Activated naive CD4-positive, alpha-beta T cell treated with anti-CD3 and anti-CD28 coated beads for 36 hours (primary cell): Measurements from ENCODE around the gene OR4X1. TPM values are rescaled to one million over a fixed set of nuclear protein-coding genes. Genes with fewer than 3 reads are reported as not detected.
A peak's percentile ranks its signal among the peaks of the same experiment; 100 is the strongest.
"Not testable (repeated sequence)": the region's sequence is repeated elsewhere in the genome, so short reads cannot be mapped to it uniquely, and the experiment has no call there.

Source experiments
- CTCF ChIA-PET: fragments of 350-600 bp; sonication (Branson Sonifier 250); formaldehyde crosslinking; loops from one replicate; lab custom pipeline; 2021; ENCODE audit warnings: antibody characterized with exemption; lab: Charles Lee
- DNase-seq: peaks from one replicate; pipeline ENCODE4 v3.0.0-alpha.2; 2020
- H3K27ac Mint-ChIP-seq: one replicate; pipeline ENCODE4 v1.8.0; 2021; ENCODE audit warnings: mild to moderate bottlenecking, mixed read lengths
- H3K27me3 Mint-ChIP-seq: one replicate; pipeline ENCODE4 v1.8.0; 2021; ENCODE audit warnings: low read depth, mixed read lengths
- H3K36me3 Mint-ChIP-seq: one replicate; pipeline ENCODE4 v1.8.0; 2021; ENCODE audit warnings: low read depth, mixed read lengths
- H3K4me1 Mint-ChIP-seq: one replicate; pipeline ENCODE4 v1.8.0; 2021; ENCODE audit warnings: low read depth, mixed read lengths
- H3K4me3 Mint-ChIP-seq: one replicate; pipeline ENCODE4 v1.8.0; 2021; ENCODE audit warnings: mild to moderate bottlenecking, moderate library complexity, mixed read lengths
- H3K9me3 Mint-ChIP-seq: one replicate; pipeline ENCODE4 v1.8.0; 2021; ENCODE audit warnings: mixed read lengths
- intact Hi-C: fragments of 100-400 bp; cut with micrococcal nuclease; formaldehyde crosslinking; loops from one replicate; pipeline ENCODE4 v1.15.1; 2023
- total RNA-seq, 2 experiments: library from RNA; stranded (reverse); gene quantifications; one replicate each; pipeline ENCODE4 v1.2.3, GENCODE V29; 2021

OR4X1 gene, protein sequence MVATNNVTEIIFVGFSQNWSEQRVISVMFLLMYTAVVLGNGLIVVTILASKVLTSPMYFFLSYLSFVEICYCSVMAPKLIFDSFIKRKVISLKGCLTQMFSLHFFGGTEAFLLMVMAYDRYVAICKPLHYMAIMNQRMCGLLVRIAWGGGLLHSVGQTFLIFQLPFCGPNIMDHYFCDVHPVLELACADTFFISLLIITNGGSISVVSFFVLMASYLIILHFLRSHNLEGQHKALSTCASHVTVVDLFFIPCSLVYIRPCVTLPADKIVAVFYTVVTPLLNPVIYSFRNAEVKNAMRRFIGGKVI
- total RNA-seq, result not detected

GRCh38 chr11:48263423-48263911 is at the start of gene OR4X1:
Gene OR4X1 (plus strand): TSS chr11:48263861. CDS start chr11:48263861, 0 bp downstream.
- DNase-seq, result no peak
- Mint-ChIP-seq H3K36me3 (no peaks in the 10 kb centered on the region), H3K27me3 (peaks cover 2% of the 10 kb centered on the region), H3K4me3 (no peak within 1 kb of the TSS), H3K9me3 (no peaks in the 10 kb centered on the region), H3K27ac (no peak within 1 kb of the TSS), H3K4me1 (no peaks in the 10 kb centered on the region)
- CTCF ChIA-PET, result no interaction called here
- intact Hi-C loops, result no loop called here

DNA sequence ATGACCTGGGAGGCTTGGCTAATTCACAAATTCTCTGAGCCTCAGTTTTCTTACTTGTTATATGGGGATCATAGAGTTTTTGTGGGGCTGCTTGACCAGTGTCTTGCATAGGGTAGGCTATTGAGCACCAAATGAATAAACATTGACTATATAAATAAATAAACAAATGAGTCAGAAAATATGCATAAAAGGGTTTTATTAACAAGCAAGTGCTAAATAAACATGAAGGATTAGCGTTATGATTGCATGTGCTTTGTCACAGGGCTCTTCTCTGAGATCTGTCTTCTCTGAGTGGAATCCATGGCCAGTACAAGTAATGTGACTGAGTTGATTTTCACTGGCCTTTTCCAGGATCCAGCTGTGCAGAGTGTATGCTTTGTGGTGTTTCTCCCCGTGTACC is 47.2 kb upstream of the OR4X1 start, which contains the start of gene OR4B1:
Gene OR4B1, plus strand, starts transcription at position 301 of the 400 bp plus-strand sequence. Its CDS starts 0 bp downstream, at position 301.
- H3K4me3 Mint-ChIP-seq, result no peak within 1 kb of the TSS
- no peaks in the 10 kb centered on the region for H3K4me1 Mint-ChIP-seq
- no peaks in the 10 kb centered on the region for H3K36me3 Mint-ChIP-seq
- CTCF ChIA-PET, result no interaction called here
- H3K27me3 Mint-ChIP-seq, result no peaks in the 10 kb centered on the region
- no peak for DNase-seq
- H3K9me3 Mint-ChIP-seq, result no peaks in the 10 kb centered on the region
- intact Hi-C loops, result no loop called here
- H3K27ac Mint-ChIP-seq, result no peak within 1 kb of the TSS

DNA sequence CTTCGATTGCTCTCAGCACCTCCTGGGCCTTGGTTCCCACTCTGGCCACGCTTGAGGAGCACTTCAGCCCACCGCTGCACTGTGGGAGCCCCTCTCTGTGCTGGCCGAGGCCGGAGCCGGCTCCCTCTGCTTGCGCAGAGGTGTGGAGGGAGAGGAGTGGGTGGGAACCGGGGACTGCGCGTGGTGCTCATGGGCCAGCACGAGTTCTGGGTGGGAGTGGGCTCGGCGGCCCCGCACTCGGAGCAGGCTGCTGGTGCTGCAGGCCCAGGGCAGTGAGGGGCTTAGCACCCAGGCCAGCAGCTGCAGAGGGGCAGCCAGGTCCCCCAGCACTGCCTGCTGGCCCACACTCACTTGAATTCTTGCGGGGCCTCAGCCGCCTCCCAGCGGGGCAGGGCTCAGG is 34.9 kb upstream of the OR4X1 start:
- intact Hi-C loops, result no loop called here
- CTCF ChIA-PET, result interaction anchor here (1.2 kb wide), 1 partner anchor 55 kb away, joined by 3 read pairs; no protein-coding TSS in a partner anchor
- Mint-ChIP-seq H3K4me1 (no peaks in the 10 kb centered on the region), H3K36me3 (no peaks in the 10 kb centered on the region), H3K9me3 (peaks cover 5% of the 10 kb centered on the region), H3K4me3 (no peak overlapping the region), H3K27ac (no peak overlapping the region), H3K27me3 (peaks cover 1% of the 10 kb centered on the region)
- DNase-seq, result no peak

DNA sequence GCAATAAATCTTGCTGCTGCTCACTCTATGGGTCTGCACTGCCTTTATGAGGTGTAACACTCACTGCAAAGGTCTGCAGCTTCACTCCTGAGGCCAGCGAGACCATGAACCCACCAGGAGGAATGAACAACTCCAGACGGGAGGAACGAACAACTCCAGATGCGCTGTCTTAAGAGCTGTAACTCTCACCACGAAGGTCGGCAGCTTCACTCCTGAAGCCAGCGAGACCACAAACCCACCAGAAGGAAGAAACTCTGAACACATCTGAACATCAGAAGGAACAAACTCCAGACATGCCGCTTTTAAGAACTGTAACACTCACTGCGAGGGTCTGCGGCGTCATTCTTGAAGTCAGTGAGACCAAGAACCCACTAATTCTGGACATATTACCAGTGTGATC is 33.6 kb upstream of the OR4X1 start:
- intact Hi-C loops, H3K9me3 Mint-ChIP-seq, DNase-seq, H3K27ac Mint-ChIP-seq, H3K36me3 Mint-ChIP-seq, H3K4me1 Mint-ChIP-seq, H3K4me3 Mint-ChIP-seq, H3K27me3 Mint-ChIP-seq: not testable (repeated sequence)
- CTCF ChIA-PET, result interaction anchor here (1.2 kb wide), 1 partner anchor 57 kb away, joined by 3 read pairs; no protein-coding TSS in a partner anchor

- CTCF ChIA-PET, result no interaction called here
- Mint-ChIP-seq H3K27ac (no peak overlapping the region), H3K4me3 (no peak overlapping the region), H3K27me3 (peaks cover 15% of the 10 kb centered on the region), H3K4me1 (no peaks in the 10 kb centered on the region), H3K9me3 (no peaks in the 10 kb centered on the region), H3K36me3 (no peaks in the 10 kb centered on the region)
- intact Hi-C loops, result no loop called here
- no peak for DNase-seq
Observed at GRCh38 chr11:48237727-48238126, 25.9 kb upstream of the OR4X1 start.

DNA sequence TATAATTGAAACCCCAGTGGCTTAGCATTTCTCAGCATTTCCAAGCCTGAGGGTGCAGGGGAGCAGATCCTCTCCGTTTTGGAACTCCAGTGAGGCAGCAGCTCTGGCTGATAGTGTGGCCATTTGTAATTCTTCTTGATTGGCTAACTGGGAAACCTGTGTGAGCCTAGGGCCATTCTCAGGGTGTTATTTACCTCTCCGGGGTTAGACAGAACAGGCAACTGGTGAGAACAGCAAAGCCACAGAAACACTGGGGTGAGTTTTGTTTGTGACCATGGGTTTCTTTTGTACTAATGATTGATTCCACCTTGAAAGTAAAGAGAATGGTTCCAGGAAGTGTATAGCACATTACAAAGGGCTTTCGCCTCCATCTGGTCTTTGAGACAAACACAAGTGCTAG is 21.2 kb upstream of the OR4X1 start:
- H3K9me3 Mint-ChIP-seq, result no peaks in the 10 kb centered on the region
- H3K4me1 Mint-ChIP-seq, result no peaks in the 10 kb centered on the region
- H3K4me3 Mint-ChIP-seq, result no peak overlapping the region
- H3K36me3 Mint-ChIP-seq, result no peaks in the 10 kb centered on the region
- DNase-seq, result no peak
- H3K27ac Mint-ChIP-seq, result no peak overlapping the region
- CTCF ChIA-PET, result no interaction called here
- H3K27me3 Mint-ChIP-seq, result peaks cover 13% of the 10 kb centered on the region
- intact Hi-C loops, result no loop called here

DNA sequence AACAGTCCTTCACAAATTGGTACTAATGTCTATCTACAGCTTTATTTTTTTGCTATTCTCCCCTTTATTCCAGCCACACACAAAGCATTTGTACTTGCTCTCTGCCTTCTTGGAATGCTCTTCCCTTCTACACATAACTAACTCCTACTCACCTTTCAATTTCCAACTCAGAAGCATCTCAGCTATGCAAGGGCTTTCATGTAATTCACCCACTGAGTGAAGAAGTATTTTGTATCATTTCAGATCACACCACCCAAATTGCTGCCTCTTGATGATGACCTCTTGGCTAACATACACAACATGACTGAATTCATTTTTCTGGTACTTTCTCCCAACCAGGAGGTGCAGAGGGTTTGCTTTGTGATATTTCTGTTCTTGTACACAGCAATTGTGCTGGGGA is 18.9 kb upstream of the OR4X1 start, which contains the start of gene OR4X2:
Gene OR4X2, plus strand, starts transcription at position 301 of the 400 bp plus-strand sequence. Its CDS starts 0 bp downstream, at position 301.
- Mint-ChIP-seq H3K36me3 (no peaks in the 10 kb centered on the region), H3K9me3 (peaks cover 5% of the 10 kb centered on the region), H3K27ac (no peak within 1 kb of the TSS), H3K27me3 (peaks cover 11% of the 10 kb centered on the region), H3K4me1 (no peaks in the 10 kb centered on the region), H3K4me3 (no peak within 1 kb of the TSS)
- CTCF ChIA-PET, result no interaction called here
- intact Hi-C loops, result no loop called here
- DNase-seq, result no peak

GRCh38 chr11:48248902-48249301 is 14.8 kb upstream of the OR4X1 start:
- H3K9me3 Mint-ChIP-seq, result peaks cover 5% of the 10 kb centered on the region
- no peak overlapping the region for H3K4me3 Mint-ChIP-seq
- H3K4me1 Mint-ChIP-seq, result no peaks in the 10 kb centered on the region
- H3K27me3 Mint-ChIP-seq, result peaks cover 7% of the 10 kb centered on the region
- no peak for DNase-seq
- intact Hi-C loops, result no loop called here
- CTCF ChIA-PET, result interaction anchor here (0.6 kb wide), 1 partner anchor 1754 kb away, joined by 3 read pairs; no protein-coding TSS in a partner anchor
- H3K27ac Mint-ChIP-seq, result no peak overlapping the region
- H3K36me3 Mint-ChIP-seq, result no peaks in the 10 kb centered on the region

GRCh38 chr11:48261600-48261999 is 2.1 kb upstream of the OR4X1 start:
- H3K27ac Mint-ChIP-seq, result no peak overlapping the region
- no peak for DNase-seq
- no peaks in the 10 kb centered on the region for H3K9me3 Mint-ChIP-seq
- H3K4me3 Mint-ChIP-seq, result no peak overlapping the region
- H3K36me3 Mint-ChIP-seq, result no peaks in the 10 kb centered on the region
- CTCF ChIA-PET, result no interaction called here
- H3K27me3 Mint-ChIP-seq, result peaks cover 7% of the 10 kb centered on the region
- no peaks in the 10 kb centered on the region for H3K4me1 Mint-ChIP-seq
- intact Hi-C loops, result no loop called here

DNA sequence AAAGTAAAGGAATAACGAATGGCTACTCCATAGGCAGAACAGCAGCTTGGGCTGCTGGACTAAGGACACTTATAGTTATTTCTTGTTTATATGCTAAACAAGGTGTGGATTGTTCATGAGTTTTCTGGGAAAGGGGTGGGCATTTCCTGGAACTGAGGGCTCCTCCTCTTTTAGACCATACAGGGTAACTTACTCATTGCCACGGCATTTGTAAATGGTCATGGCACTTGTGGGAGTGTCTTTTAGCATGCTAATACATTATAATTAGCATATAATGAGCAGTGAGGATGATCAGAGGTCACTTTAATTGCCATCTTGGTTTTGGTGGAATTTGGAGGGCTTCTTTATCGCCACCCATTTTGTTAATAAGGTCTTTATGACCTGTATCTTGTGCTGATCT is 7.0 kb downstream of the OR4X1 start:
- Mint-ChIP-seq H3K27ac (no peak overlapping the region), H3K36me3 (no peaks in the 10 kb centered on the region), H3K4me1 (no peaks in the 10 kb centered on the region), H3K27me3 (peaks cover 2% of the 10 kb centered on the region), H3K9me3 (no peaks in the 10 kb centered on the region), H3K4me3 (no peak overlapping the region)
- intact Hi-C loops, result no loop called here
- CTCF ChIA-PET, result no interaction called here
- DNase-seq, result peak; percentile 5

DNA sequence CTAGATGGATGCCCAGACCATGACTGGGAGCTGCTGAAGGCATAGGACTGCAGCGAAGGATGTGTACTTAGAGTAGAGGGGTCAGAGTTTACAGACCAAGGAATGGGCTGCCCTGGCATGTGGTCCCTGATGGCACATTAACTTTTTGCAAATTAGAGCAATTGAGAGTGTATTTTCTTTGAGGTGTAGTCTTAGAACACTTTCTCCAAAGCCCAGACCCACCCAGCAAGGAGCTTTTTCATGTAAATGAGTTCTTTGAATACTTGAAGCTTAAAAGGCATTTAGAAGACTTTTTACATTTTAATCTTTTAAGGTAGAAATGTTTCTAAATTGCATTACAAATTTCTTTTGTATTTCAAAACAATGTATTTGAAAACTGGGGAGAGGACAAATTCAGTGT is 8.9 kb downstream of the OR4X1 start:
- peaks cover 2% of the 10 kb centered on the region for H3K27me3 Mint-ChIP-seq
- H3K4me3 Mint-ChIP-seq, result no peak overlapping the region
- no peak for DNase-seq
- H3K27ac Mint-ChIP-seq, result no peak overlapping the region
- H3K9me3 Mint-ChIP-seq, result no peaks in the 10 kb centered on the region
- CTCF ChIA-PET, result no interaction called here
- intact Hi-C loops, result no loop called here
- H3K4me1 Mint-ChIP-seq, result no peaks in the 10 kb centered on the region
- H3K36me3 Mint-ChIP-seq, result no peaks in the 10 kb centered on the region

DNA sequence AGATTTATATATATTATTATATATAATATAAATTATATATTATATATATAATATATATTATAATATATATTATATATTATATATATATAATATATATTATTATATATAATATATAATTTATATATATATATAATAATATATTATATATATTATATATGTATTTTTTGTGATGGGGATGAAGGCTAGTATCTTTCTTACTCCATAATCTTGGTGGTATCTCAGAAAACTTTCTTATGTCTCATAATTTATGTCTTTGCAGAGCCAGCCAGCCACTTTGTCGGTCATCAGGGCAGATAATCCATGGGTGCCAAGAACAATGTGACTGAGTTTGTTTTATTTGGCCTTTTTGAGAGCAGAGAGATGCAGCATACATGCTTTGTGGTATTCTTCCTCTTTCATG is 42.3 kb downstream of the OR4X1 start, which contains the start of gene OR4S1:
Gene OR4S1, plus strand, starts transcription at position 301 of the 400 bp plus-strand sequence. Its CDS starts 0 bp downstream, at position 301.
- intact Hi-C loops, result loop anchor here (2.0 to 10.0 kb wide), 3 partner anchors 133 to 1689 kb away; no protein-coding TSS in a partner anchor
- Mint-ChIP-seq H3K36me3 (no peaks in the 10 kb centered on the region), H3K27me3 (peaks cover 10% of the 10 kb centered on the region), H3K4me1 (no peaks in the 10 kb centered on the region), H3K27ac (no peak within 1 kb of the TSS), H3K4me3 (no peak within 1 kb of the TSS), H3K9me3 (no peaks in the 10 kb centered on the region)
- DNase-seq, result no peak
- CTCF ChIA-PET, result interaction anchor here (0.6 to 2.9 kb wide), 2 partner anchors 71 to 133 kb away, joined by 3 to 13 read pairs; no protein-coding TSS in a partner anchor
